Choroid plexus epithelial cell (primary cell): ENCODE results near the gene ATP2B2.

Source experiments
- DNase-seq: peaks from one replicate; pipeline ENCODE4 v3.0.0-alpha.2; 2010; ENCODE audit warnings: low read depth
- H3K4me3 ChIP-seq: 2 replicates; pipeline ENCODE4 v1.5.1; 2011; ENCODE audit warnings: low read depth, mild to moderate bottlenecking, control low read depth, low read length, moderate library complexity
- TF ChIP-seq, protein P1 (sequence below): conservative IDR thresholded peaks from 2 replicates; pipeline ENCODE4 v1.5.1; 2011; ENCODE audit warnings: low read depth, mild to moderate bottlenecking, control low read depth, inconsistent platforms, low read length, moderate library complexity

ATP2B2 gene

DNA sequence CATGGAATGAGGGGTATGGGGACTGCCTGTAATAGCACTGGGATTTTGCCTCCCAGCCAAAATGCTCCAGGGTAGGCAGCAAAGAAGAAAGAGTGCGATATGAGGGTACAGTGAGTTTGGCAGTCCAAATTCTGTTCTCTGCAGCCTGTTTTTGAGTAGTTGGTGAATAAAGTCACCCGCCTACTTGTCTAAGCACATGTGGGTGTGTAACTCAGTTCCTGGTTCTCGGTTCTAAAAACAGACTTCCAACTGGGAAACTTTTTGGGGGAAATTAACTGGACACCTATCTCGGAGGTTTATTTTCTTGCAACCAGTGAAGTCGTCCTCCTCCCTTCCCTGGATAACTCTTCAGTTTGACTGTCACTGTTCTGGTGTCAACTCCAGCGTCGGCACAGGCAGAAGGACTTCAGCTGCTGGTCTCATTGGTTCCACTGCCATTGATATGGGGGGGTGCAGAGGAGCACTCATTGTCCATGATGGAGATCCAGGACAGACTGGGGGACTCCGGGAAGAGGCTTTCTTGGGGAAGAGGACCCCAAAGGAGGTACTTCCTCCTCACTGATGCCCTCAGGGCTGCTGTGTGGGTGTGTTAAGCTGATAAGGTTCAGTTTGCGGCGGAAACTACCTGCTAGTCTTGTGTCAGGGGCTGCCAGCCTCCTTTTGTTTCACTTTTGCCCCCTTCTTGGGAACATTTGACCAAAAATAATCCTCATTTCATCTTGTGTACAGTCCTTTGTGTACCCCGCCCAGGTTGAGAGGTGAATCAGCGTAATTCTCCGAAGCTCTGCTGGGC is 225.8 kb downstream of the ATP2B2 start:
- DNase-seq: no peak
- TF ChIP-seq, protein P1, sequence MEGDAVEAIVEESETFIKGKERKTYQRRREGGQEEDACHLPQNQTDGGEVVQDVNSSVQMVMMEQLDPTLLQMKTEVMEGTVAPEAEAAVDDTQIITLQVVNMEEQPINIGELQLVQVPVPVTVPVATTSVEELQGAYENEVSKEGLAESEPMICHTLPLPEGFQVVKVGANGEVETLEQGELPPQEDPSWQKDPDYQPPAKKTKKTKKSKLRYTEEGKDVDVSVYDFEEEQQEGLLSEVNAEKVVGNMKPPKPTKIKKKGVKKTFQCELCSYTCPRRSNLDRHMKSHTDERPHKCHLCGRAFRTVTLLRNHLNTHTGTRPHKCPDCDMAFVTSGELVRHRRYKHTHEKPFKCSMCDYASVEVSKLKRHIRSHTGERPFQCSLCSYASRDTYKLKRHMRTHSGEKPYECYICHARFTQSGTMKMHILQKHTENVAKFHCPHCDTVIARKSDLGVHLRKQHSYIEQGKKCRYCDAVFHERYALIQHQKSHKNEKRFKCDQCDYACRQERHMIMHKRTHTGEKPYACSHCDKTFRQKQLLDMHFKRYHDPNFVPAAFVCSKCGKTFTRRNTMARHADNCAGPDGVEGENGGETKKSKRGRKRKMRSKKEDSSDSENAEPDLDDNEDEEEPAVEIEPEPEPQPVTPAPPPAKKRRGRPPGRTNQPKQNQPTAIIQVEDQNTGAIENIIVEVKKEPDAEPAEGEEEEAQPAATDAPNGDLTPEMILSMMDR: no peak
- no peak overlapping the region for H3K4me3 ChIP-seq

DNA sequence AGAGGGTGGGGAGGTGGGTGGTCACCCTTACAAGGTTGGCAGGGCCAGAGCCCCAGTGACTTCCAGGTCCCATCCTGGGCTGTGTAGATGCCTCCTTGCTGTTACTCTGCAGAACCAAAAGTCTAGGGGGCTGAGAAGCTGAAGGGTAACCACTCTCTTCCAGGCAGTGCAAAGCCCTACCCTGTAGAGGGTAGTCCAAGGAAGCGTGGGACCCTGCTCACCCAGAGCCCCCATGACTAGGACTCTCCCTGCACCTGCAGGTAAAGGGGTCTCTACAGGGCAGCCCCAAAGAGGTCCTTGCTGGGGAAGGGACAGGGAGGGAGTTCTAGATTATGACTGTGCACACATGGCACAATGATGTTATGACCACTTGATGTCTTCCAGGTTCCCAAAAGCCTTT is 226.9 kb downstream of the ATP2B2 start:
- TF ChIP-seq, protein P1: no peak
- DNase-seq: no peak
- no peak overlapping the region for H3K4me3 ChIP-seq

DNA sequence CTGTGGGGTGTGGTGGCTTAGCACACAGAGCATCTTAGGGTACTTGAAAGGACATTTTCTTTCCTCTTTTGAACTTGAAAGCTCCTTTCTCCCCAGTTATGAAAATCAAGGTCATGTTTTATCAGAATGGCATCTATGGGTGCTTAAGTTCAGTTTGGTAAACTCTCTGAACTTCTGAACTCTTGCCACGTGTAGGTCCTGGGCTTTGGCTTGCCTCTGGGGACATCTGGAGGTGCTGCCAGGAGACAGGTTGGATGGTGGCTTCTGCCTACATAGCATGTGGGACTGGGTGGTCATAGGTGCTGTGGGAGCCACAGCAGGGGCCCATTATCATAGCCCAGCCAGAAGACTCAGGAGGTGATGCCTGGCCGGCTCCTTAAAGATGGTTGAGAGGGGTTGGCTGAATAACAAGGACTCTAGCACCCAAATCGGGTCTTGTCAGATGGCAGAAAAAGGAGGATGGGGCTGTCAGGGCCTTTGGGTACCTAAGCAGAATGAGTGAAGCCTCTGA is 228.2 kb downstream of the ATP2B2 start:
- TF ChIP-seq, protein P1: no peak
- H3K4me3 ChIP-seq: no peak overlapping the region
- no peak for DNase-seq

DNA sequence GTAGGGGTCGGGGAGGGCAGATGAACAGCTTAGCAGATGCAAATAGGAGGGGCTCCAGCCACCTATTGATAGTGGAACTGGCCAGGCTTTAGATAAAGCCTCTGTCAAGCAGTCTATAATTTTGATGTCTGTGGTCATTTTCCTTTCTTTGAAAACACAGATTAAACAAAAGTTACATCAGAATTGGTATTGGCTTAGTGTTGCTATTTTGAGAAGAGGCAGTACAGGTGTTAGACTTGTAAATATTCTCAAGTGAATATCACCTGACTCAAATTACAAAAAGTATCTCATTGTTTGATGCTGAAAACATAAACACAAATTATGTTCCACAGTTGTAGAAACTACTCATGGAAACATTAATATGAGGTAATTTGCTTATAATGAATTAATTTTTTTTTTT is 230.8 kb downstream of the ATP2B2 start:
- no peak for DNase-seq
- TF ChIP-seq, protein P1: no peak
- H3K4me3 ChIP-seq: no peak overlapping the region
